IPS-20b (cell line): ENCODE measurements around the gene PDE11A.
"Not testable (repeated sequence)": the region's sequence is repeated elsewhere in the genome, so short reads cannot be mapped to it uniquely, and the experiment has no call there.

ENCODE experiments used
- H3K27ac ChIP-seq: one replicate; pipeline ENCODE4 v1.5.1; 2013; ENCODE audit warnings: low read length
- H3K27me3 ChIP-seq: 2 replicates; pipeline ENCODE4 v1.6.1; 2013; ENCODE audit warnings: mild to moderate bottlenecking, low read length, inconsistent platforms; ENCODE audit not compliant: insufficient read depth
- H3K36me3 ChIP-seq: 2 replicates; pipeline ENCODE4 v1.6.1; 2013; ENCODE audit warnings: low read depth, mild to moderate bottlenecking, inconsistent platforms, low read length, moderate library complexity; ENCODE audit not compliant: insufficient read depth
- H3K4me1 ChIP-seq: 2 replicates; pipeline ENCODE4 v1.6.1; 2013; ENCODE audit warnings: mild to moderate bottlenecking, control low read depth, inconsistent platforms, low read length, moderate library complexity; ENCODE audit not compliant: insufficient read depth
- H3K4me3 ChIP-seq: 2 replicates; pipeline ENCODE4 v1.5.1; 2013; ENCODE audit warnings: mild to moderate bottlenecking, low read length, inconsistent platforms
- H3K9ac ChIP-seq: 2 replicates; pipeline ENCODE4 v1.6.1; 2013; ENCODE audit warnings: low read depth, mild to moderate bottlenecking, inconsistent platforms, low read length, moderate library complexity
- H3K9me3 ChIP-seq: 2 replicates; pipeline ENCODE4 v1.6.1; 2013; ENCODE audit warnings: mild to moderate bottlenecking, low read depth, low read length, inconsistent platforms; ENCODE audit not compliant: insufficient read depth

The PDE11A gene

GRCh38 chr2:177873915-177874314, 198.7 kb downstream of the PDE11A start:
- no peak overlapping the region for H3K27ac ChIP-seq
- no peak overlapping the region for H3K4me3 ChIP-seq
- H3K27me3 ChIP-seq, result no peaks in the 10 kb centered on the region
- H3K9ac ChIP-seq, result no peak overlapping the region
- no peaks in the 10 kb centered on the region for H3K36me3 ChIP-seq
- H3K9me3 ChIP-seq, result no peaks in the 10 kb centered on the region
- no peaks in the 10 kb centered on the region for H3K4me1 ChIP-seq

GRCh38 chr2:177872286-177872685, 200.3 kb downstream of the PDE11A start:
- H3K27me3 ChIP-seq, result no peaks in the 10 kb centered on the region
- H3K4me3 ChIP-seq, result no peak overlapping the region
- H3K4me1 ChIP-seq, result no peaks in the 10 kb centered on the region
- no peak overlapping the region for H3K9ac ChIP-seq
- no peaks in the 10 kb centered on the region for H3K36me3 ChIP-seq
- H3K9me3 ChIP-seq, result no peaks in the 10 kb centered on the region
- no peak overlapping the region for H3K27ac ChIP-seq

GRCh38 chr2:177869912-177870311, 202.7 kb downstream of the PDE11A start:
- H3K36me3 ChIP-seq, result no peaks in the 10 kb centered on the region
- no peak overlapping the region for H3K9ac ChIP-seq
- no peaks in the 10 kb centered on the region for H3K27me3 ChIP-seq
- H3K9me3 ChIP-seq, result no peaks in the 10 kb centered on the region
- H3K4me3 ChIP-seq, result no peak overlapping the region
- H3K4me1 ChIP-seq, result no peaks in the 10 kb centered on the region
- no peak overlapping the region for H3K27ac ChIP-seq

GRCh38 chr2:177869209-177869608, 203.4 kb downstream of the PDE11A start:
- no peak overlapping the region for H3K27ac ChIP-seq
- H3K36me3 ChIP-seq, result no peaks in the 10 kb centered on the region
- no peak overlapping the region for H3K9ac ChIP-seq
- H3K27me3 ChIP-seq, result no peaks in the 10 kb centered on the region
- no peaks in the 10 kb centered on the region for H3K4me1 ChIP-seq
- H3K9me3 ChIP-seq, result no peaks in the 10 kb centered on the region
- no peak overlapping the region for H3K4me3 ChIP-seq

- H3K9ac ChIP-seq, result no peak overlapping the region
- H3K4me3 ChIP-seq, result no peak overlapping the region
- no peaks in the 10 kb centered on the region for H3K9me3 ChIP-seq
- no peaks in the 10 kb centered on the region for H3K27me3 ChIP-seq
- H3K27ac ChIP-seq, result no peak overlapping the region
- no peaks in the 10 kb centered on the region for H3K4me1 ChIP-seq
- H3K36me3 ChIP-seq, result no peaks in the 10 kb centered on the region
Measured at GRCh38 chr2:177868806-177869205, 203.8 kb downstream of the PDE11A start.

- Histone ChIP-seq H3K36me3 (no peaks in the 10 kb centered on the region), H3K27ac (no peak overlapping the region), H3K4me3 (no peak overlapping the region), H3K9me3 (peaks cover 10% of the 10 kb centered on the region; the same call in 1 of the 2 replicates), H3K9ac (no peak overlapping the region), H3K27me3 (peaks cover 18% of the 10 kb centered on the region), H3K4me1 (no peaks in the 10 kb centered on the region)
Measured at GRCh38 chr2:177857538-177857937, 215.0 kb downstream of the PDE11A start.

GRCh38 chr2:177852389-177852788, 220.2 kb downstream of the PDE11A start:
- no peak overlapping the region for H3K9ac ChIP-seq
- no peak overlapping the region for H3K27ac ChIP-seq
- peaks cover 7% of the 10 kb centered on the region; the same call in 1 of the 2 replicates for H3K9me3 ChIP-seq
- peaks cover 29% of the 10 kb centered on the region for H3K27me3 ChIP-seq
- no peaks in the 10 kb centered on the region for H3K36me3 ChIP-seq
- H3K4me1 ChIP-seq, result no peaks in the 10 kb centered on the region
- no peak overlapping the region for H3K4me3 ChIP-seq

GRCh38 chr2:177843188-177843587, 229.4 kb downstream of the PDE11A start:
- no peaks in the 10 kb centered on the region for H3K4me1 ChIP-seq
- H3K27ac ChIP-seq, result no peak overlapping the region
- no peak overlapping the region for H3K9ac ChIP-seq
- no peaks in the 10 kb centered on the region for H3K36me3 ChIP-seq
- H3K27me3 ChIP-seq, result no peaks in the 10 kb centered on the region
- H3K9me3 ChIP-seq, result peaks cover 11% of the 10 kb centered on the region
- no peak overlapping the region for H3K4me3 ChIP-seq

GRCh38 chr2:177842243-177842642, 230.3 kb downstream of the PDE11A start:
- Histone ChIP-seq H3K4me3 (no peak overlapping the region), H3K4me1 (no peaks in the 10 kb centered on the region), H3K27ac (no peak overlapping the region), H3K9me3 (peaks cover 21% of the 10 kb centered on the region), H3K27me3 (no peaks in the 10 kb centered on the region), H3K36me3 (no peaks in the 10 kb centered on the region), H3K9ac (no peak overlapping the region)

GRCh38 chr2:177835418-177836204, 237.0 kb downstream of the PDE11A start:
- not testable (repeated sequence) for H3K4me1 ChIP-seq, H3K27ac ChIP-seq, H3K9ac ChIP-seq, H3K27me3 ChIP-seq, H3K36me3 ChIP-seq, H3K4me3 ChIP-seq
- H3K9me3 ChIP-seq, result peaks cover 48% of the 10 kb centered on the region

GRCh38 chr2:177832611-177833433, 239.8 kb downstream of the PDE11A start:
- Histone ChIP-seq H3K9me3 (peaks cover 33% of the 10 kb centered on the region), H3K4me3 (no peak overlapping the region), H3K27ac (no peak overlapping the region), H3K9ac (no peak overlapping the region), H3K4me1 (no peaks in the 10 kb centered on the region), H3K36me3 (no peaks in the 10 kb centered on the region), H3K27me3 (no peaks in the 10 kb centered on the region)

- Histone ChIP-seq H3K9ac (no peak overlapping the region), H3K27ac (no peak overlapping the region), H3K27me3 (no peaks in the 10 kb centered on the region), H3K4me1 (no peaks in the 10 kb centered on the region), H3K9me3 (peaks cover 23% of the 10 kb centered on the region; the same call in 1 of the 2 replicates), H3K4me3 (no peak overlapping the region), H3K36me3 (no peaks in the 10 kb centered on the region)
Measured at GRCh38 chr2:177830881-177831386, 241.6 kb downstream of the PDE11A start.
